ENCODE measurements around the gene RARRES2. TPM values are rescaled to one million over a fixed set of nuclear protein-coding genes. Genes with fewer than 3 reads are reported as not detected.
"Not testable (repeated sequence)": the region's sequence is repeated elsewhere in the genome, so short reads cannot be mapped to it uniquely, and the experiment has no call there.

Gene RARRES2
- polyA plus RNA-seq, 3 donors from 2014 or later, result not detected

DNA sequence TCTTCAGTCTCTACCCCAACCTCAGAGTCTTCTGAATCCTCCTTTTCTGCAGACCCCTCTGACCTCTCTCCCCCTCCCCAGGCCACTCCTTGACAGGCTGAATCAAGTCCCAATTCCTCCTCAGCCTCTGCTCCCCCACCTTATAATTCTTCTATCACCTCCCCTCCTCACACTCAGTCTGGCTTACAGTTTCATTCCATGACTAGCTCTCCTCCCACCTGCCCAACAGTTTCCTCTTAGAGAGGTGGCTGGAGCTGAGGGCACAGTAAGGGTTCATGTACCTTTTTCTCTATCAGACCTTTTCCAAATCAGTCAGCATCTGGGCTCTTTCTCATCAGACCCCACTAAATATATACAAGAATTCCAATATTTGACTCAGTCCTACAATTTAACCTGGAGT is 32.9 kb downstream of the RARRES2 start:
- Mint-ChIP-seq H3K27me3 (ENCODE audit: low read depth in 3 of 3) (peaks cover 0 to 5% (median 2%) of the 10 kb centered on the region in 3 donors), H3K4me1 (no peaks in the 10 kb centered on the region), H3K36me3 (no peaks in the 10 kb centered on the region), H3K4me3 (no peak overlapping the region), H3K27ac (peak overlapping the region in 1 of 6 donors; percentile 23), H3K9me3 (no peaks in the 10 kb centered on the region)
- DNase-seq, result no peak

GRCh38 chr7:150307904-150308303 is 33.5 kb downstream of the RARRES2 start:
- Mint-ChIP-seq H3K9me3 (no peaks in the 10 kb centered on the region), H3K4me3 (no peak overlapping the region), H3K27me3 (ENCODE audit: low read depth in 3 of 3) (peaks cover 0 to 5% (median 2%) of the 10 kb centered on the region in 3 donors), H3K27ac (no peak overlapping the region), H3K36me3 (no peaks in the 10 kb centered on the region), H3K4me1 (no peaks in the 10 kb centered on the region)
- no peak for DNase-seq

DNA sequence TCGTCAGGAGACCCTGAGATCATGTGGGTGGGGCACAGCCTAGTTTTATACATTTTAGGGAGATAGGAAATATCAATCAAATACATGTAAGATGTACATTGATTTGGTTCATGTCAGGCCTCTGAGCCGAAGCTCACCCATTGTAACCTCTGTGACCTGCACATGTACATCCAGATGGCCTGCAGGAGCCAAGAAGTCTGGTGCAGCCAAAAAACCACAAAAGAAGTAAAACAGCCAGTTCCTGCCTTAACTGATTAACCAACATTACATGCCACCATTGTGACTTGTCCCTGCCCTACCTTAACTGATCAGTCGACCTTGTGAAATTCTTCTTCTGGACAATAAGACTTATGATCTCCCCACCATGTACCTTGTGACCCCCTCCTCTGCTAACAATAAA is 34.3 kb downstream of the RARRES2 start:
- H3K9me3 Mint-ChIP-seq, result no peaks in the 10 kb centered on the region
- H3K36me3 Mint-ChIP-seq, result no peaks in the 10 kb centered on the region
- H3K4me3 Mint-ChIP-seq, result no peak overlapping the region
- H3K4me1 Mint-ChIP-seq, result no peaks in the 10 kb centered on the region
- no peak for DNase-seq
- H3K27me3 Mint-ChIP-seq (ENCODE audit: low read depth in 3 of 3), result peaks cover 0 to 5% (median 2%) of the 10 kb centered on the region in 3 donors
- no peak overlapping the region for H3K27ac Mint-ChIP-seq

GRCh38 chr7:150306377-150306776 is 35.1 kb downstream of the RARRES2 start:
- H3K27me3 Mint-ChIP-seq (ENCODE audit: low read depth in 3 of 3); H3K4me1 Mint-ChIP-seq; H3K9me3 Mint-ChIP-seq; DNase-seq; H3K27ac Mint-ChIP-seq; H3K36me3 Mint-ChIP-seq; H3K4me3 Mint-ChIP-seq: not testable (repeated sequence)

GRCh38 chr7:150305903-150306284 is 35.5 kb downstream of the RARRES2 start:
- H3K27me3 Mint-ChIP-seq (ENCODE audit: low read depth in 3 of 3); H3K9me3 Mint-ChIP-seq; DNase-seq; H3K4me3 Mint-ChIP-seq; H3K36me3 Mint-ChIP-seq; H3K4me1 Mint-ChIP-seq; H3K27ac Mint-ChIP-seq: not testable (repeated sequence)

- H3K27ac Mint-ChIP-seq; DNase-seq; H3K36me3 Mint-ChIP-seq; H3K27me3 Mint-ChIP-seq (ENCODE audit: low read depth in 3 of 3); H3K4me3 Mint-ChIP-seq; H3K4me1 Mint-ChIP-seq; H3K9me3 Mint-ChIP-seq: not testable (repeated sequence)
Measured at GRCh38 chr7:150305259-150305902, 36.0 kb downstream of the RARRES2 start.

DNA sequence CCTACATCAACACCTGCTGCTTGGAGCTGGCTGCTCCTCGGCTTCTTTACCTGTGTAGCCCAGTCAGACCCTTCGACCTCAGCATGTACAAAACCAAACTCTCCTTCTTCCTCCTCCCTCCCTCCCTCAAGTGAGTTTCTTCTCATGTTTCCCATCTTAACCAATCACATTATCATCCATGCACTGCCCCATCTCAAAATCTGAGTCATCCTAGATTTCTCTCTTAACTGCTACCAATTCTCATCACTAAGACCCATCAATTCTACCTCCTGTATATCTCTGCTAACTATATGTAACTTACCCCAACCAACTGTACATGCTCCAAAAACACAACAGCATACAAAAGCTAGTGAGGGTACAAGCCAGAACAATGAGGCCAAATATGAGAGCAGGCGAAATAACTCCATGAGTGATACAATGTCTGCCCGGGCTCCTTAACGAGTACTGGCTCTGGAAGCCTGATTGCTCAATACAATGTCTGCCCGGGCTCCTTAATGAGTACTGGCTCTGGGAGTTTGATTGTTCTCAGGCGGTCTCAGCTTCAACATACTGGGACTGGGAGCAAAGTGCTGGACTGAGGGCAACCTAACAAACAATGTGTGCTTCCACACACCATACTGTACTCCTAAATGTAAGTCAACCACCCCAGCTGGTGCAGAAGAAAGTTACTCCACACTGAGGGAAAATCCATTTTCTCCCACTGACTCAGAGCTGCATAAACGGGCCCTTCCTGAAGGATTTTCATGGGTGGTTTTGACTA is 36.8 kb downstream of the RARRES2 start:
- not testable (repeated sequence) for DNase-seq; H3K27ac Mint-ChIP-seq; H3K27me3 Mint-ChIP-seq (ENCODE audit: low read depth in 3 of 3); H3K4me3 Mint-ChIP-seq; H3K9me3 Mint-ChIP-seq; H3K4me1 Mint-ChIP-seq; H3K36me3 Mint-ChIP-seq

GRCh38 chr7:150302908-150303310 is 38.5 kb downstream of the RARRES2 start:
- H3K27me3 Mint-ChIP-seq (ENCODE audit: low read depth in 3 of 3); H3K4me3 Mint-ChIP-seq; H3K9me3 Mint-ChIP-seq; H3K27ac Mint-ChIP-seq; DNase-seq; H3K4me1 Mint-ChIP-seq; H3K36me3 Mint-ChIP-seq: not testable (repeated sequence)

GRCh38 chr7:150297978-150298377 is 43.5 kb downstream of the RARRES2 start:
- DNase-seq; H3K4me3 Mint-ChIP-seq; H3K9me3 Mint-ChIP-seq; H3K27ac Mint-ChIP-seq; H3K36me3 Mint-ChIP-seq; H3K4me1 Mint-ChIP-seq; H3K27me3 Mint-ChIP-seq (ENCODE audit: low read depth in 3 of 3): not testable (repeated sequence)

DNA sequence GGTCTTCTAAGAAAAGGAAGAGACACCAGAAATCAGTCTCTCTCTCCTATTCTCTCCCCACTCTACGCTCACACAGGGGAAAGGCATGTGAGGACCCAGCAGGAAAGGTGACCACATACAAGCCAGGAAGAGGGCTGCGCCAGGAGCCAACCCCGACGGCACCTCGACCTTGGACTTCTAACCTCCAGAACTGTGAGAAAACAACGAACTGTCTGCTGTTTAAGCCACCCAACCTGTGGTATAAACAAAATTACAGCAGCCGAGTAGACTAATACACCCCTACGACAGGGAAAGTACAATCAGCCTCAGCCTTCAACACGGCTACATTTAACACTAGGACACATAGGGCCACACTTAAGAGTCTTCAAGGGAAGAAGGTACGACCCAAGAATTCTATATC is 44.6 kb downstream of the RARRES2 start:
- H3K4me3 Mint-ChIP-seq; H3K4me1 Mint-ChIP-seq; DNase-seq; H3K27me3 Mint-ChIP-seq (ENCODE audit: low read depth in 3 of 3); H3K9me3 Mint-ChIP-seq; H3K36me3 Mint-ChIP-seq; H3K27ac Mint-ChIP-seq: not testable (repeated sequence)

DNA sequence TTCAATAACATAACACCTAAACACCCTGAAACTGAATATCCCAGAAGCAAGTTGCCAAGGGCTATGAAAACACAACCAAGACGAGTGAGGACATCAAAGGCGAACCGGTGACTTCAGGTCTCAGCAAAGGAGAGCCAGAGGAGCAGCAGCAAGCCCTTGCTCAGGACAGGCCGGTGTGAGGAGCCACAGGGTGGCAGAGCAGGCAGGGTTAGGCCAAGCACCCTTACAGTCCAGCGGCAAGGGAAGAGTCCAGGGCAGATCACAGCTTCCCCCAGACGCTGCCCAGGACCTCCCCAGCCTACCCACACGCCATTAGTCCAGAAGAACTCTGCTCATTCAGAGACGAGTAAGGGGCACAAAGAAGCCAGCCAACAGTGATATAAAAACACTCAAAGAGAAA is 45.8 kb downstream of the RARRES2 start:
- DNase-seq; H3K27me3 Mint-ChIP-seq (ENCODE audit: low read depth in 3 of 3); H3K9me3 Mint-ChIP-seq; H3K4me3 Mint-ChIP-seq; H3K36me3 Mint-ChIP-seq; H3K27ac Mint-ChIP-seq; H3K4me1 Mint-ChIP-seq: not testable (repeated sequence)

GRCh38 chr7:150295027-150295426 is 46.4 kb downstream of the RARRES2 start:
- not testable (repeated sequence) for H3K27ac Mint-ChIP-seq; H3K36me3 Mint-ChIP-seq; H3K4me1 Mint-ChIP-seq; H3K27me3 Mint-ChIP-seq (ENCODE audit: low read depth in 3 of 3); H3K9me3 Mint-ChIP-seq; DNase-seq; H3K4me3 Mint-ChIP-seq

DNA sequence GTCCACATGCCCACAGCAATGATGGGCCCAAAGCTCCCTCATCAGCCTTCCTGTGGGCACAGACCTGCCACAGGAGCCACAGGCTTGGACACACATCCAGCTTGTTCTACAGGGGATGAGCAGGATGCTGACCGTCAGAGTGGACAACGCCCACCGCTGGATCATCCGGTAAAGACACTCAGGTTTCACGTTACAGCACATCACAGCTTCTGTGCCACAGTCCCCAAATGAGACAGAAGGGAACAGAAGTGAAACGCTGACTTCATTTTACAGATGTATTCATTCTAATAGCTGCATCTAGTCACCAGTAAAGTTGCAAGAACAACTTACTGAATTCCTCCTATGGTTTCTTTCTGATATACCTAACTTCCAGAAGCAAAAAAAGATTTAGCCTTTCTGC is 51.1 kb downstream of the RARRES2 start:
- not testable (repeated sequence) for H3K36me3 Mint-ChIP-seq; H3K4me1 Mint-ChIP-seq; DNase-seq; H3K27me3 Mint-ChIP-seq (ENCODE audit: low read depth in 3 of 3); H3K9me3 Mint-ChIP-seq; H3K4me3 Mint-ChIP-seq; H3K27ac Mint-ChIP-seq

DNA sequence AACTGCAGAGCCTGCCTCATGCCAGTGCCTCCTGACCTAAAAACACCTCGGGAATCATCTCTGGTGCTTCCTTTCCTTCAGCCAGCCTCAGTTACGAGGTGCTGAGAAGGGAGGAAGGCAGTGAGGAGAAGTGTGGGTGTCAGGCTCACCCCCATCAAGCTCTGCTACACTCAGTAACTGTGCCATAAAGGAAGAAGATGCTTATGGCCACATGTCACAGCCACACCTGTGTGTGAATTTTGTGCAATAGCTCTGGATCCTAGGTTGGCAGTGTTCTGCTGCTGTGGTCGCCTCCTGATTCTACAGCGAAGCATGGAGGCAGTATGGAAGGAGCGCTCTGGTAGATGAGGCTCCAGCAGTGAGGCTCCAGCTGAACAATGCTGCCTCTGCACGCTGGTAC is 52.6 kb downstream of the RARRES2 start:
- not testable (repeated sequence) for H3K9me3 Mint-ChIP-seq; H3K4me3 Mint-ChIP-seq; H3K36me3 Mint-ChIP-seq; DNase-seq; H3K27ac Mint-ChIP-seq; H3K4me1 Mint-ChIP-seq; H3K27me3 Mint-ChIP-seq (ENCODE audit: low read depth in 3 of 3)
